Measurements from ENCODE around the gene SLC26A4. TPM values are rescaled to one million over a fixed set of nuclear protein-coding genes. Genes with fewer than 3 reads are reported as not detected.

SLC26A4 gene
- total RNA-seq, 1 donor from 2014 or later: 3.1 TPM

GRCh38 chr7:107659666-107660065, 962 bp upstream of the SLC26A4 start:
- no peak for DNase-seq (ENCODE audit: low read depth)

- DNase-seq (ENCODE audit: low read depth): peak; percentile 55
Measured at GRCh38 chr7:107661081-107661864, 645 bp downstream of the SLC26A4 start.

GRCh38 chr7:107661865-107662379, 1.3 kb downstream of the SLC26A4 start:
- DNase-seq (ENCODE audit: low read depth): no peak

- DNase-seq (ENCODE audit: low read depth): no peak
Measured at GRCh38 chr7:107663196-107663595, 2.6 kb downstream of the SLC26A4 start.

- no peak for DNase-seq (ENCODE audit: low read depth)
Measured at GRCh38 chr7:107666790-107667189, 6.2 kb downstream of the SLC26A4 start.

- no peak for DNase-seq (ENCODE audit: low read depth)
Measured at GRCh38 chr7:107667341-107667740, 6.7 kb downstream of the SLC26A4 start.

- DNase-seq (ENCODE audit: low read depth): peak; percentile 57
Measured at GRCh38 chr7:107668296-107668695, 7.7 kb downstream of the SLC26A4 start.

- DNase-seq (ENCODE audit: low read depth): no peak
Measured at GRCh38 chr7:107672183-107672582, 11.6 kb downstream of the SLC26A4 start.

GRCh38 chr7:107676249-107676648, 15.6 kb downstream of the SLC26A4 start:
- no peak for DNase-seq (ENCODE audit: low read depth)

- no peak for DNase-seq (ENCODE audit: low read depth)
Measured at GRCh38 chr7:107678110-107678753, 17.6 kb downstream of the SLC26A4 start.

GRCh38 chr7:107680478-107680877, 19.9 kb downstream of the SLC26A4 start:
- no peak for DNase-seq (ENCODE audit: low read depth)

- DNase-seq (ENCODE audit: low read depth): no peak
Measured at GRCh38 chr7:107682886-107683285, 22.3 kb downstream of the SLC26A4 start.

GRCh38 chr7:107684287-107684686, 23.7 kb downstream of the SLC26A4 start:
- no peak for DNase-seq (ENCODE audit: low read depth)

- no peak for DNase-seq (ENCODE audit: low read depth)
Measured at GRCh38 chr7:107684947-107685463, 24.4 kb downstream of the SLC26A4 start.

- DNase-seq (ENCODE audit: low read depth): peak; percentile 69
Measured at GRCh38 chr7:107686816-107687387, 26.3 kb downstream of the SLC26A4 start.

- no peak for DNase-seq (ENCODE audit: low read depth)
Measured at GRCh38 chr7:107687656-107688055, 27.0 kb downstream of the SLC26A4 start.

- no peak for DNase-seq (ENCODE audit: low read depth)
Measured at GRCh38 chr7:107689553-107689952, 28.9 kb downstream of the SLC26A4 start.

GRCh38 chr7:107690084-107690483, 29.5 kb downstream of the SLC26A4 start:
- no peak for DNase-seq (ENCODE audit: low read depth)

- DNase-seq (ENCODE audit: low read depth): peak; percentile 36
Measured at GRCh38 chr7:107690611-107691010, 30.0 kb downstream of the SLC26A4 start.

- peak; percentile 89 for DNase-seq (ENCODE audit: low read depth)
Measured at GRCh38 chr7:107691716-107692115, 31.1 kb downstream of the SLC26A4 start.

GRCh38 chr7:107692501-107692900, 31.9 kb downstream of the SLC26A4 start:
- DNase-seq (ENCODE audit: low read depth): no peak

GRCh38 chr7:107693396-107693795, 32.8 kb downstream of the SLC26A4 start:
- no peak for DNase-seq (ENCODE audit: low read depth)

Measured in myocyte (in vitro differentiated cells).